GM21447 (cell line): ENCODE measurements around the gene SCAMP5.

ENCODE experiments used
- ATAC-seq: cut with Tn5 transposase; IDR thresholded peaks from one replicate; pipeline ENCODE4 v1.9.1; 2021; ENCODE audit not compliant: unreplicated experiment

SCAMP5 gene

DNA sequence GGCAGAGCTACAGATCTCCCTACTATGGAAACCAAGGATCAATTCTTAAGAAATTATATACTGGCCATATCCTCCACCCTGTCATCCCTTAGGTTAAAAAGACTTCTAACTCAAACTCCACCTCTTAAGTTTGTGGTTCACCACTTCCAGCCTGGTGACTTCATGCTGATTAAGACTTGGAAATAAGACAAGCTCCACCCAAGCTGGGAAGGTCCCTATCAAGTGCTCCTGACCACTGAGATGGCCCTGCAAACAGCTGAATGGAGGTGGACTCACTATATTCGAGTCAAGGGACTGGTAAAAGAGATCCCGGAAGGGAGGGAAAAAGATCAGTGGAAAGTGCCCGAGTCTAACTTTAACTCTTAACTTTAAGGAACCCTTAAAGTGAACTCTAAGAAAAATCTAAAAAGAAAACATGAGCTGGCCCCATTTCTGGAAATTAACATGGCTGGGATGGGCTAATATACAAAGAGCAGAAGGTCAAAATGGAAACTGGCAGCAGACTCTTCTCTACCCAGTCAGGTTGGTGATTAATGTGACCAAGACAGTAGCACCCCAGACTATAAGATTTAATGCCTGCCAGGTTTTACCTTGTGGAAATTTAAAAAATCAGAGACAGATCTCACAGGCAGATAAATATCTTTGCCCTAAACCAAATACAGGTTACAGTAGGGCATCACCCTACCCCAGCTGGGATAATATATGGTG lies 71.9 kb downstream of the SCAMP5 start:
- ATAC-seq, result no peak

DNA sequence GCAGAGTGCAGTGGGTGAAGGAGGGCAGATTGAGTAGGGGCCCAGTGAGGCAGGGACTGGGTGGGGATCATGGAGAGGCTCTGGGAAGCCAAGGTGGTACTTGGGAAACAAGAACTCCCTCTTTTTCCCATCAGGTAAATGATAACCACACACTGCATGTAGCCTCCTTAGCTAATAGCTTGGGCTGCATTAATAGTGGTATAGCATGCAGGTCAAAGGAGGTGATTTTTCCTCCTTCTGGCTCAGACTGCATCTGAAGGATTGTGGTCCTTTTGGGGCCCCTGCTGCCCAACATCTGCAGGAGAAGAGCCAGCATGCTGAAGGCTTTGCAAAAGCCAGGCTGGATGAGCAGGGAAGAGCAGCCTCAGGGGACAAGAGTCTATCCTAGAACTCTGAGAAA lies 73.4 kb downstream of the SCAMP5 start:
- ATAC-seq, result no peak

DNA sequence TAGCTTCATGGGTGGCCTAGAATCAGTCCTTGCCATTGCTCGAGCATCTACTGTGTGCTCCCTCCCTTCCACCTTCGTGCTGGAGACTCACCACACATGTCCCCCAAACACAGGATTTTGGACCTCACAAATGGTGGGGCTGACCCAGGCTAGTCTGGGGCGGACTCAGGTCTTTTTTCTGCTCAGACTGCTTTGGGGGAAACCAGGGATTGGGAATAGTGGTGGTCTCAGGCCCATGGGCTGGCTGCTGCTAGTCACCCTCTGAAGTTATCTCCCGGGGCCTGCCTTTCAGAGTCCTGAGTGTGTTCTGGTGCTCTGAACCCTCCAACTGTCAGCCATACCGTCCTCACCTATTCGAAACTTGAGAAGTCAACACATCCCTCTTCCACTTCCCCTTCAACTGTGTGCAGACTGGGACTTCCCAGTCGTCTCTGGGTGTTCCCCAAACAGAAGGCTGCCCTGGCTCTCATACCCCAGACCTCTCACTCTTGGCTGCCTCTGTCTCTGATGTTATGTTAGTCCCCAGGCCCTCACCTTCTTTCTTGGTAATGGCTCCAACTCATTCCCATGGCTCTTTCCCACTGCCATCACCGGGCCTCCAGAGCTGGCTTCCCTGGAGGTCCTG lies 74.0 kb downstream of the SCAMP5 start:
- peak; percentile 91 for ATAC-seq

DNA sequence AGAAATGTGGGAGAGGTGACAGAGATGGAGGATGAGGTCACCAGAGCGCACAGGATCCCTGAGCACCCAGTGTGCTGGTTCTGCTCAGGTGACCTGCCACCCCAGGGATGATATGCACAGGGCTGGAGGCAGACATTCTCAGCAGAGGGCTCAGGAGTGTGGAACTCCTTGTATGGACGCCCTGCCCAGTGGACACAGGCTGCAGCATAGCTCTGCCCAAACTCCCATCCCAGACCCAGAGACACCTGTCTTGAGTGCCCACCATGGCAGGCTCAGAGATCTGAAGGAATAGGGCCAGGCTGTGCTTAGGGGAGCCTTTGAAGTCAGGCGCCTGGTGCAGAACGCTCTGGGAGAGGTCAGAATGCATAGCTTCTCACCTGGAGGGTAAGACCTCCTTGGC lies 75.3 kb downstream of the SCAMP5 start:
- ATAC-seq, result no peak
